PC-3 (cell line): ENCODE results near the gene EFCAB6. TPM values are rescaled to one million over a fixed set of nuclear protein-coding genes. Genes with fewer than 3 reads are reported as not detected.

ENCODE experiments used
- ATAC-seq: fragments of 200-7000 bp; cut with Tn5 transposase; 2 replicates; pipeline ENCODE4 v1.9.1; 2020; ENCODE audit warnings: mild to moderate bottlenecking, moderate library complexity
- BruUV-seq: library from RNA; stranded (reverse); fragments of 400-500 nt; replicated peaks from 2 replicates; lab custom pipeline; 2021; lab: Mats Ljungman, UMichigan
- CTCF ChIA-PET: fragments of 300-600 bp; sonication (Branson Sonifier 250); formaldehyde crosslinking; loops from one replicate; lab custom pipeline; 2022; ENCODE audit warnings: antibody characterized with exemption; lab: Charles Lee
- POLR2A ChIA-PET: fragments of 300-600 bp; sonication (Branson Sonifier 250); formaldehyde crosslinking; loops from one replicate; lab custom pipeline; 2022; ENCODE audit warnings: antibody characterized with exemption; ENCODE audit not compliant: unreplicated experiment; lab: Charles Lee
- DNase-seq: peaks from one replicate; pipeline ENCODE4 v3.0.0-alpha.2; 2015
- H2AFZ ChIP-seq: fragments of 300-600 bp; sonication (generic); 2 replicates; pipeline ENCODE4 v1.6.0; 2016; ENCODE audit warnings: antibody characterized with exemption, low read length
- H3F3A ChIP-seq: fragments of 300-600 bp; sonication (generic); one replicate; pipeline ENCODE4 v1.6.0; 2017; ENCODE audit warnings: antibody characterized with exemption, low read length, control low read depth, mild to moderate bottlenecking; ENCODE audit not compliant: unreplicated experiment
- H3K27ac ChIP-seq: fragments of 300-600 bp; sonication (generic); 2 replicates; pipeline ENCODE4 v1.5.1; 2016; ENCODE audit warnings: mild to moderate bottlenecking, low read length
- H3K27me3 ChIP-seq: fragments of 300-600 bp; sonication (generic); 2 replicates; pipeline ENCODE4 v1.6.1; 2016; ENCODE audit warnings: low read length, mixed read lengths
- H3K36me3 ChIP-seq: fragments of 300-600 bp; sonication (generic); 2 replicates; pipeline ENCODE4 v1.6.1; 2016; ENCODE audit warnings: low read depth, mixed run types, low read length, mixed read lengths
- H3K4me1 ChIP-seq: fragments of 300-600 bp; sonication (generic); 2 replicates; pipeline ENCODE4 v1.5.1; 2016; ENCODE audit warnings: low read length; ENCODE audit not compliant: insufficient read depth
- H3K4me2 ChIP-seq: fragments of 300-600 bp; sonication (generic); 2 replicates; pipeline ENCODE4 v1.6.0; 2016; ENCODE audit warnings: low read length
- H3K4me3 ChIP-seq: fragments of 300-600 bp; sonication (generic); 2 replicates; pipeline ENCODE4 v1.5.1; 2016; ENCODE audit warnings: mild to moderate bottlenecking, low read length, mixed read lengths
- H3K79me2 ChIP-seq: fragments of 300-600 bp; sonication (generic); 2 replicates; pipeline ENCODE4 v1.6.1; 2017; ENCODE audit warnings: low read length, mixed read lengths
- H3K9ac ChIP-seq: fragments of 300-600 bp; sonication (generic); 2 replicates; pipeline ENCODE4 v1.6.0; 2016; ENCODE audit warnings: mild to moderate bottlenecking, low read length
- H3K9me2 ChIP-seq: fragments of 300-600 bp; sonication (generic); replicated peaks from 2 replicates; pipeline ENCODE4 v1.6.1; 2016; ENCODE audit warnings: mixed run types, low read length, mixed read lengths
- H3K9me3 ChIP-seq: fragments of 300-600 bp; sonication (generic); 2 replicates; pipeline ENCODE4 v1.6.1; 2016; ENCODE audit warnings: low read length, mixed read lengths
- H4K20me1 ChIP-seq: fragments of 300-600 bp; sonication (generic); 2 replicates; pipeline ENCODE4 v1.6.1; 2016; ENCODE audit warnings: low read length, mixed read lengths
- EZH2 ChIP-seq: fragments of 300-600 bp; sonication (generic); IDR thresholded peaks from one replicate; pipeline ENCODE4 v1.6.1; 2017; ENCODE audit warnings: antibody characterized with exemption, mild to moderate bottlenecking, low read length; ENCODE audit not compliant: unreplicated experiment
- EZH2phosphoT487 ChIP-seq: fragments of 300-600 bp; sonication (generic); IDR thresholded peaks from 2 replicates; pipeline ENCODE4 v1.6.1; 2018; ENCODE audit warnings: mild to moderate bottlenecking, antibody characterized with exemption, low read length, borderline replicate concordance
- intact Hi-C: fragments of 100-400 bp; cut with micrococcal nuclease; formaldehyde crosslinking; loops from 2 replicates; pipeline ENCODE4 v1.9.0; 2023
- total RNA-seq: library from RNA; depleted of rRNA; stranded (reverse); fragments of >200 nt; gene quantifications from 2 replicates; pipeline ENCODE4 v1.2.3, GENCODE V29; 2014
- TF ChIP-seq, protein P1 (sequence below): fragments of 300-600 bp; sonication (generic); conservative IDR thresholded peaks from 2 replicates; pipeline ENCODE4 v1.5.1; 2017; ENCODE audit warnings: antibody characterized with exemption, low read depth, mild to moderate bottlenecking, low read length

The EFCAB6 gene
- total RNA-seq, 1 experiment from 2014 or later: 0.07 TPM

DNA sequence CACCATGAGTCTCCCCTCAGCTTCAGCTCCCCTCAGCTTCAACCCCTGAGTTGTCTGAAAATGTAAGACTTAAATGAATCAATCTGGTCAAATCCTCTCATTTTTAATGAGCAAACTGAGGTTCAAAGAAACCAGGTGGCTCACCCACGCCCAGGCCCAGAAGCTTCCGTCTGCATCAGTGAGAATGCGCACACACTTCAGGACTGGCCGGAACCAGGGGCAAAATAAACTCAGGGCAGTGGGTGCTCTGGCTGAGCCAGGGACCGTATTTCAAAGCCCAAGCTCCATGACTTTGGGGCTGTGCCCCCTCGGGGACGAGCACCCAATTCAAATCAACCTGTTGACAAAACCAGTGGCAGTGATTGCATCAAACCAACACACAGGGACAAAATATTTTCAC is 47.1 kb upstream of the EFCAB6 start:
- Histone ChIP-seq H3K4me1 (no peaks in the 10 kb centered on the region), H3K9ac (no peak overlapping the region), H3K27me3 (peaks cover 32% of the 10 kb centered on the region), H3K4me3 (no peak overlapping the region), H3K36me3 (no peaks in the 10 kb centered on the region), H3K9me2 (no peaks in the 10 kb centered on the region), H3K79me2 (no peaks in the 10 kb centered on the region), H4K20me1 (no peaks in the 10 kb centered on the region), H3K27ac (no peak overlapping the region), H3K4me2 (no peak overlapping the region), H3K9me3 (no peaks in the 10 kb centered on the region), H3F3A (no peaks in the 10 kb centered on the region), H2AFZ (no peak overlapping the region)
- BruUV-seq: no TSS peak
- ChIA-PET CTCF (no interaction called here), POLR2A (no interaction called here)
- intact Hi-C loops: no loop called here
- TF ChIP-seq EZH2phosphoT487 (no peak), EZH2 (no peak)
- TF ChIP-seq, protein P1, sequence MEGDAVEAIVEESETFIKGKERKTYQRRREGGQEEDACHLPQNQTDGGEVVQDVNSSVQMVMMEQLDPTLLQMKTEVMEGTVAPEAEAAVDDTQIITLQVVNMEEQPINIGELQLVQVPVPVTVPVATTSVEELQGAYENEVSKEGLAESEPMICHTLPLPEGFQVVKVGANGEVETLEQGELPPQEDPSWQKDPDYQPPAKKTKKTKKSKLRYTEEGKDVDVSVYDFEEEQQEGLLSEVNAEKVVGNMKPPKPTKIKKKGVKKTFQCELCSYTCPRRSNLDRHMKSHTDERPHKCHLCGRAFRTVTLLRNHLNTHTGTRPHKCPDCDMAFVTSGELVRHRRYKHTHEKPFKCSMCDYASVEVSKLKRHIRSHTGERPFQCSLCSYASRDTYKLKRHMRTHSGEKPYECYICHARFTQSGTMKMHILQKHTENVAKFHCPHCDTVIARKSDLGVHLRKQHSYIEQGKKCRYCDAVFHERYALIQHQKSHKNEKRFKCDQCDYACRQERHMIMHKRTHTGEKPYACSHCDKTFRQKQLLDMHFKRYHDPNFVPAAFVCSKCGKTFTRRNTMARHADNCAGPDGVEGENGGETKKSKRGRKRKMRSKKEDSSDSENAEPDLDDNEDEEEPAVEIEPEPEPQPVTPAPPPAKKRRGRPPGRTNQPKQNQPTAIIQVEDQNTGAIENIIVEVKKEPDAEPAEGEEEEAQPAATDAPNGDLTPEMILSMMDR: no peak
- ATAC-seq (no peak), DNase-seq (no peak)

DNA sequence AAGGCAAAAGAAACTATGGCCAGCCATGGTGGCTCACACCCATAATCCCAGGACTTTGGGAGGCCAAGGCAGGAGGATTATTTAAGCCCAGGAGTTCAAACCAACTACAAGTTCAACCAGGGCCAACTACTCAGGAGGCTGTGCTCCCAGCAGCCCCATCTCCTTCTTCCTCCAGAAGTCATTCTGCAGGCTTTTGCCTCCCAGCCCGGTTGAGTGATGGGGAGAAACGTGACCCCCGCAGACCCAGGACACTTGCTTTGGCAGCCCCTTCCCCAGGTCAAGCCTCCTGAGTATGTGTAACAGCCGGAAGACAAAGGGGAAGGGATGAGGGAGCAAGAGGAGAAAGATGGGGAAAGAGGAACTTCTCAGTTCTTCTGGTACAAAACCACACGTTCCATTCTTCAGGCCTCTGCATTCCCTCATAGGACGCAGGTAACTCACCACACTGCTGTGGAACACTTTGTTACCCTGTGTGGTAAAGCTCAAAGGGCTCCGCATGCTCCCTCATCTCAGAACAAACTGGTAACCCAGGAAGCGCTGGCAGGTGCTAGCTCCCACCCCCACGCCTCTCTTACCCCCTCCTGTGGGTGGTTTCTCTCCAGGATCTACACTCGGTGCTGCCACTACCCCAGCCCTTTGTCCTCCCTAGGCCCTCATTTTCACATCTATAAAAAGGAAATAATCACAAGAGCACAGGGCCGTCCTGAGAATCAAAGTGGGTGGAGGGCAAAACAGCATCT is 46.2 kb upstream of the EFCAB6 start:
- Histone ChIP-seq H3K36me3 (no peaks in the 10 kb centered on the region), H2AFZ (no peak overlapping the region), H3K9ac (no peak overlapping the region), H3K79me2 (no peaks in the 10 kb centered on the region), H3K9me2 (no peaks in the 10 kb centered on the region), H3K27me3 (peaks cover 25% of the 10 kb centered on the region), H3F3A (no peaks in the 10 kb centered on the region), H3K9me3 (no peaks in the 10 kb centered on the region), H3K4me3 (no peak overlapping the region), H4K20me1 (no peaks in the 10 kb centered on the region), H3K27ac (no peak overlapping the region), H3K4me1 (no peaks in the 10 kb centered on the region), H3K4me2 (no peak overlapping the region)
- intact Hi-C loops: no loop called here
- POLR2A ChIA-PET: no interaction called here
- DNase-seq: no peak
- CTCF ChIA-PET: no interaction called here
- BruUV-seq: no TSS peak
- TF ChIP-seq, protein P1: no peak
- TF ChIP-seq EZH2 (no peak), EZH2phosphoT487 (no peak)
- ATAC-seq: no peak

- ChIA-PET CTCF (no interaction called here), POLR2A (no interaction called here)
- Histone ChIP-seq H3K9ac (no peak overlapping the region), H3K79me2 (no peaks in the 10 kb centered on the region), H2AFZ (no peak overlapping the region), H3F3A (no peaks in the 10 kb centered on the region), H3K4me3 (no peak overlapping the region), H3K9me3 (no peaks in the 10 kb centered on the region), H3K4me2 (no peak overlapping the region), H3K36me3 (no peaks in the 10 kb centered on the region), H3K4me1 (no peaks in the 10 kb centered on the region), H4K20me1 (no peaks in the 10 kb centered on the region), H3K27ac (no peak overlapping the region), H3K27me3 (peaks cover 19% of the 10 kb centered on the region), H3K9me2 (no peaks in the 10 kb centered on the region)
- no TSS peak for BruUV-seq
- intact Hi-C loops: no loop called here
- ATAC-seq: no peak
- TF ChIP-seq, protein P1: no peak
- TF ChIP-seq EZH2phosphoT487 (no peak), EZH2 (no peak)
- no peak for DNase-seq
Observed at GRCh38 chr22:43857367-43857766, 45.3 kb upstream of the EFCAB6 start.
